Dermis blood vessel endothelial cell (primary cell): ENCODE data around the gene ZNF575. TPM values are rescaled to one million over a fixed set of nuclear protein-coding genes. Genes with fewer than 3 reads are reported as not detected.

Source experiments
- DNase-seq: peaks from one replicate; pipeline ENCODE4 v3.0.0; 2010
- total RNA-seq: library from RNA; depleted of rRNA; stranded (reverse); fragments of >200 nt; gene quantifications from 2 replicates; pipeline ENCODE4 v1.2.3, GENCODE V29; 2014

ZNF575 gene, protein sequence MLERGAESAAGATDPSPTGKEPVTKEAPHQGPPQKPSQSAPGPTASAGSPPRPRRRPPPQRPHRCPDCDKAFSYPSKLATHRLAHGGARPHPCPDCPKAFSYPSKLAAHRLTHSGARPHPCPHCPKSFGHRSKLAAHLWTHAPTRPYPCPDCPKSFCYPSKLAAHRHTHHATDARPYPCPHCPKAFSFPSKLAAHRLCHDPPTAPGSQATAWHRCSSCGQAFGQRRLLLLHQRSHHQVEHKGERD
- total RNA-seq = 0.23 TPM in 1 of 2 replicates, not detected in the other

DNA sequence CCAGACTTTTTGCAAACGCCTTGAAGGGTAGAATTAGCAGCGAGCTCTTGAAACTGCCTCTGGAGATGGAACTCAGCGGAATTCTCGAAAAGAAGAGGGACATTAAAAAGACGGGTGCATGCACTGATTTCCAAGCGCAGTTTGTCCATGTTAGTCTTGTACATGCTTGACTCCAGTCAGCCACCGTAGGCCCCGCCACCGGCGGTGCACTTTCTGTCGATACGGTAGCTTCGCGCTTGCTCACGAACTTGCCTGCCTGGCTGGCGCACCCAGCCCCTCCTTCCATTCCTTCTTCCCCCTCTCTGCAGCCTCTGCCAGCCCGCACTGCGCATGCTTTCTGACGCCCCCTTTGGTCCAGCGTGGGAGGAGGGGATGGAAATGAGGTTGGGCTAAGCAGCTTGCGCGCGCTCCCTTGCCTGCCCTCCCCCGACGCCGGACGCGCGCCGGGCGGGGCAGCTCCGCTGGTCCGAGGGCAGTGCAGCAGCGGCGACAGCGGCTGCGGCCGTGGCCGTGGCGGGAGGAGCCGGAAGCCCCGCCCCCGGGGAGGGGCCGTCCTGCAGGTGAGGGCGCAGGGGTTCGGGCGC is at the start of gene ZNF575:
ZNF575 (plus strand) TSS at position 227 of the 584 bp plus-strand sequence. CDS start 1,235 bp downstream, outside the sequence.
- DNase-seq = peak; percentile 92

DNA sequence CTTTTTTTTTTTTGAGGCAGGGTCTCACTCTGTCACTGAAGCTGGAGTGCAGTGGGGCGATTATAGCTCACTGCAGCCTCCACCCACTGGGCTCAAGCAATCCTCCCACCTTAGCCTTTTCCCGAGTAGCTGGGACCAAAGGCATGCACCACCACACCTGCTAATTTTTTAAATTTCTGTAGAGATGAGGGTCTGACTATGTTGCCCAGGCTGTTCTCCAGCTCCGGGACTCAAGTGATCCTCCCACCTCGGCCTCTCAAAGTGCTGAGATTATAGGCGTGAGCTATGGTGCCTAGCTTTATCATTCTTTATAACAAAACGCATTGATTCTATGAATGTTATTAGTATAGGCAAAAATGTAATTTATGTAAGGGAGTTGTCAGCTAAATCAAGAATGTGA is 49.7 kb upstream of the ZNF575 start:
- DNase-seq = no peak

DNA sequence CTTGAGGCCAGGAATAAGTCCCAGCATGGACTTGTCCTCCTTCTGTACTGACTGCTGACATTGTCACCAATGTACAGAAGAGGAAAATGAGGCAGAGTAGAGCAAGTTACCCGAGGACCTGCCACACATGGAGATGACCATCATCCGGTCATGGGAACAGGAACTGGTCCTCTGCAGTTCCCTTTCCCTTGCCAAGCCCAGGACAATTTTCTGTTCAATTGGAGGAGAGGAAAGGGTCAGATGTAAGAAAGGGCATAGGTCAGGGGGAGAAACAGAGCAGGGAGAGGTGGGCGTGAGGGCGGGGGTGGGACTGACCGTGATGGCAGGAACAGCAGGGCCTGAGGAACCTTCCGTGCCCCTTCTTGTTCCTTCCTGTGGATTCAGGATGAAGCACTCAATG is 47.0 kb upstream of the ZNF575 start:
- no peak for DNase-seq

DNA sequence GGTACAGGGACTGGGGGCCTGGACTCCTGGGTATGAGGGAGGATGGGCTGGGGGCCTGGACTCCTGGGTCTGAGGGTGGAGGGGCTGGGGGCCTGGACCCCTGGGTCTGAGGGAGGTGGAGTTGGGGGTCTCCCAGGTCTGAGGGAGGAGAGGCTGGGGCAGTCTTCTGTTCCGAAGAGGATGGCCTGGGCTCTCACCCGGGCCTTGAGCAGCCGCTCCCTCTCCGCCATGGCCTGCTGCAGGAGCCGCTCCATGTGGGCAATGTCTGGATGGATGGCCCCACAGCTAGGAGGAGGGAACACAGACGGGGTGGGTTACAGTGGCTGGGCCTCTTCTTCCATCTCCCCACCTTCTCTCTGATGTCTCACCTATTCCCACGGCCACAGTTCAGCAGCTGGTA is 46.6 kb upstream of the ZNF575 start:
- no peak for DNase-seq

DNA sequence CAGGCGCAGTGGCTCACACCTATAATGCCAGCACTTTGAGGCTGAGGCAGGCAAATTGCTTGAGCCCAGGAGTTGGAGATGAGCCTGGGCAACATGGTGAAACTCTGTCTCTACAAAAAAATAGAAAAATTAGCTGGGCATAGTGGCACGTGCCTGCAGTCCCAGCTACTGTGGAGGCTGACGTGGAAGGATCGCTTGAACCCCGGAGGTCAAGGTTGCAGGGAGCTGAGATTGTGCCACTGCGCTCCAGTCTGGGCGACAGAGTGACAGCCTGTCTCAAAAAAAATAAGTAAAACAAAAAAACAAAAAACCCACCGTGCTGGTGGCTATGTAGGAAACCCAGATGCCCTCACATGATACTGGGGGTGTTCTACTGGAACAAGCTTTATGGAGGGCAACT is 44.8 kb upstream of the ZNF575 start:
- DNase-seq = no peak

DNA sequence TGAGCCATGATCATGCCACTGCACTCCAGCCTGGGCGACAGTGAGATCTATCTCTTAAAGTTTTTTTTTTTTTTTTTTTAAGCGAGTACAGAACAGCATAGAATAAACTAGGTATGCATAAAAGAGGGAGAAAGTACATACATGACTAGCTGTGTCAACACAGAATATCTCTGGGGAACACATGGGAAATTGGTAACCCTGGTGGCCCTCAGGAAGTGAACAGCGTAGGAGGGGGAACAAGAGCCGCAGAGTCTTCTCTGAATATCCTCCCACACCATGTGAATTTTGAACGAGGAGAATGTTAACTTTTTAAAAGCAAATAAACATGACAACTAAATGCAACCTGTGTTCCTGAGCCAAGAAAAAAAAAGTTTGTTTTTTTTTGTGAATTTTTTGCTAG is 43.7 kb upstream of the ZNF575 start:
- no peak for DNase-seq

DNA sequence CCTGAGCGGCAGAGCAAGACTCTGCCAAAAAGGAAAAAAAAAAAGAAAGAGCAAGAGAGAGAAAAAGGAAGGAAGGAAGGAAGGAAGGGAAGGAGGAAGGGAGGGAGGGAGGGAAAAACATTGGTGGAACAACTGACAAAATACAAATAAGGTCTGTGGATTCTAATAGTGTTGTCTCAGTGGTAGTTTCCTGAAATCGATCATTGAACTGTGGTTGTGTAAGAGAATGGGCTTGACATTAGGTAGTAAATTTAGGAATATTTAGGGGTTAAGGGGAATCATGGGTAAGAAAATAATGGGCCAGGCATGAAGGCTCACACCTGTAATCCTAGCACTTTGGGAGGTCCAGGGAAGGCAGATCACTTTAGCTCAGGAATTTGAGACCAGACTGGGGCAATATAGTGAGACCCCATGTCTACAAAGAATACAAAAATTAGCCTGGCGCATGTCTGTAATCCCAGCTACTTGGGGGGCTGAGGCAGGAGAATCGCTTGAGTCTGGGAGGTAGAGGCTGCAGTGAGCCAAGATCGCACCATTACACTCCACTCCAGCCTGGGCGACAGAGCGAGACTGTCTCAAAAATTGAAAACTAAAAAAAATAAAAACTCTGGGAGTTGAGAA is 42.9 kb upstream of the ZNF575 start:
- no peak for DNase-seq

DNA sequence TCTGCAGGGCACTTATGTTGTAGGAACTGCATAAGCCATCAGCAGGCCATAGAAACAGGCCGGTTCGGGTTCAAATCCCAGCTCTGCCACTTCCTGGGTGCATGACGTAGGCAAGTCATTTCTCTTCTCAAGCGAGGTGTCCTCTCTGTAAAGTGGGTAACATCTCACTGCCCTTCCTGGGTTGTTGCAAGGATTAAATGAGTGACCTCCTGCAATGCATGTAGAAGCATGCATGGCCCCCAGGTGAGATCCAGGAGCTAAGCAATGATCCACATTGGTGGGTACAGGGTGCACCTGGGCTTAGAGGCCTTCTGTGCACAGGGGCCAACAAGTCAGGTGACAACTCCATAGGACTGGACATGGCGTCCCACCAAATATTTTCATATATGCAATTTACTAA is 42.2 kb upstream of the ZNF575 start:
- no peak for DNase-seq

DNA sequence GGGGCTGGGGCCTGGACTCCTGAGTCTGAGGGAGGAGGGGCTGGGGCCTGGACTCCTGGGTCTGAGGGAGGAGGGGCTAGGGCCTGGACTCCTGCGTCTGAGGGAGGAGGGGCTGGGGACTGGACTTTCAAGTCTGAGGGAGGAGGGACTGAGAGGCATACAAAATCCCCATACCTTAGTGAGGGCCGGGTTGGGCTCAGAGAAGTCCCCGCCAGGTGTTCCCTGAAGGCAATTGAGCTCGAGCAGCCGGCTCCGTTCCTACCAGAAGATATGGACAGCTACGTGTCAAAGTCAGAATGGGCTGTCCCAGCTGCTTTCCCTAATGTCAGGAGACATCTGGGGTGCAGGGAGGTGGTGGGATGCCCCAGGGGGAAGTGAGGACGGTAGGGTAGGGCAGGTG is 37.9 kb upstream of the ZNF575 start:
- DNase-seq = no peak

DNA sequence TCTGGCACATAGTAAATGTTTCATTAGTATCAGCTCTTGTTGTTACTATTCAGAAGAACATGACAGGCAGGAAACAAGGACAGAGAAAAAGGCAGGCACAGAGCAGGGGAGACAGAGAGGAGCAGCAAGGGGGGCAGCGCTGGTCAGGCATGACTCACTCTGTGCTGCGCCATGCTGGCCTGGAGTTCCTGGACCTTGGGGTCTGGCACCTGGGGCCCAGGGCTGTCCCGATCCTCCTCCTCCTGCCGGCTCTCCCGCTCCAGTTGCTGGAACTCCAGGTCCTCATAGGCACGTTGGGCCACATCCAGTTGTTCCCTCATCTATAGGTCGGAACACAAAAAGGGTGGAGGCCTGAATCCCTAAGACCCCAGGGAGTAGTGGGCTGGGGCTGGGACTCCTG is 36.0 kb upstream of the ZNF575 start:
- no peak for DNase-seq

DNA sequence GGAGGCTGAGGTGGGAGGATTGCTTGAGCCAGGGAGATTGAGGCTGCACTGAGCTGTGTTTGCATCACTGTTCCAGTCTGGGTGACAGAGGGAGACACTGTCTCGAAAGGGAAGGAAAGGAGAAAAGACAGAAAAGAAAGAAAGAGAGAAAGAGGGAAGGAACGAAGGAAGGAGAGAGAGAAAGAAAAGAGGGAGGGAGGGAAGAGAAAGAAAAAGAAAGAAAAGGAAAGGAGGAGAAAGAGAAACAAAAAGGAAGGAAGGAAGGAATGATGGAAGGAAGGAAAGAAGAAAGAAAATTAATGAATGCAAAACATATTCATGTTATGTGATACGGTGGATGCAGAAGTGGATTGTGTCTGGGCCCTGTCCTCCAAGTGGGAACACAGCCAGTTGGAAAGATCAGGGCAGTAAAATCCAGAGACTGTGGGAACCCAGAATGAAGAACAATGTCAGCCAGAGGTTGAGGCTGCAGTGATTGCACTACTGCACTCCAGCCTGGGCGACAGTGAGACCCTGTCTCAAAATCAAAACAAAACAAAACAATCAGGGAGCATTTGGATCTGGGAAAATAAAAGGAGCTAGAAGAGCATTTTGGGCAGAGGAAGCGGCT is 34.6 kb upstream of the ZNF575 start:
- DNase-seq = no peak

DNA sequence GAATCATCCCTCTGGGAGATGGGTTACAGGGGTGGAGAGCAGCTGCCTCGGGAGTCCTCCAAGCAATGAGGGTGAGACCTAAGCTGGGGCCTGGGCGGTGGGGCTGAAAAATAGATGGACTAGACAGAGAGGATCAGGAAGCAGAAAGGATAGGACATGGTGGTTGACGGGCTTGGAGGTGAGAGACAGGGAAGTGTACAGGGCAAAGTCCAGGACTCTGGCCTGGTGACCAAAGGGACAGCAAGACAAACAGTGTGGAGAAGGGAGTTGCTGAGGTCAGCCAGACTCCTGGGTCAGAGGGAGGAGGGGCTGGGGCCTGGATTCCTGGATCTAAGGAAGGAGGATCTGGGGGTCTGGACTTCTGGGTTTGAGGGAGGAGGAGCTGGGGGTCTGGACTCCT is 33.9 kb upstream of the ZNF575 start:
- no peak for DNase-seq

DNA sequence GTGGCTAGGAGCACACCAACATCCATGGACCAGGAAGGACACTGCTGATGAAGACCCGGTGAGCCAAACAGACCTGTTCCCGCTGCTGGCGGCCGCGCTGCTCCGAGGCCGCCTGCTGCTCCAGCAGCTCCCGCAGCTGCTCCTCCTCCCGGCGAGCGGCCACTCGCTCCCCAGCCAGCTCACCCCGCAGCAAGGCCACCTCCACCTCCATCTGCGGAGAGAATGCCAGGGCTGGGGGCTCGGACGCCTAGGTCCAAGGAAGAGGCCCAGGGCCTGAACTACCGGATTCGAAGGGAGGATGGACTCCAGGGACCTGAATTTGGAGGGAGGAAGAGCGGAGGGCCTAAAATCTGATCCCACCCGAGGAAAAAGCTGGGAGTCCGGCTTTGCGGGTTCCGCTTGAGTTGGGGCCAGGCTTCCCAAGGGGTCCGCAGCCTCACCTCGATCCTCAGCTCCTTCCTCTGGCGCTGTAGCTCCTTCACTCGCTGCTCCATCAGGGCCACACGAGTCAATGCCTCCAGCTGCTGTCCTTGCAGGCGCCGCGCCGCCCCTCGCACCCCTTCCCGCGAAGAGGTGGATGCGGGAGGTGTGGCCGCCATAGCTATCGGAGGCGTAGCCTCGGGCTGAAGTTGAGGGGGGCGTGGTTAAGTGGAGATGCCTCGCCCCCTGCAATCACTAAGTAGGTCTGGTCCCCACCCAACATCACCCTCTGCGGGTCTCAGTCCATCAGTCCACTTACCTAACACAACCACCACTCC is 31.1 kb upstream of the ZNF575 start:
- no peak for DNase-seq

DNA sequence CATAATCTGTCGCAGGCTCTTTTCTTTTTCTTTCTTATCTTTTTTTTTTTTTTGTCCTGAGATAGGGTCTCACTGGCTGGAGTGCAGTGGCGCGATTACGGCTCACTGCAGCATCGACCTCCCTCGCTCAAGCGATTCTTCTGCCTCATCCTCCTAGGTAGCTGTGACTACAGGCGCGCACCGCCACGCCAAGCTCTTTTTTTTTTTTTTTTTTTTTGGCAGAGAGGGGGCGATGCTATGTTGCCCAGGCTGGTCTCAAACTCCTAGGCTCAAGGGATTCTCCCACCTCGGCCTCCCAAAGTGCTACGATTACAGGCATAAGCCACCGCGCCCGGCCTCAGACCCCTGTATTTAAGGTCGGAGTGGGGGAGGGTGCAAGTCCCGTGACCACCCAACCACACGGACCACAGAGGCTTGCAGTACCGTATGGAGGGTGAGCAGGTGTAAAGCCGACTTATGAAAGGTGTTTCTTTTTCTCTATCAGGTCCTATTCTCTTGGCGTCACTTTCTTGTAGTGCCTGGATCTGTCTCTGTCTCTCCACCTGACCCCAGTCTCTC is 30.5 kb upstream of the ZNF575 start:
- no peak for DNase-seq

DNA sequence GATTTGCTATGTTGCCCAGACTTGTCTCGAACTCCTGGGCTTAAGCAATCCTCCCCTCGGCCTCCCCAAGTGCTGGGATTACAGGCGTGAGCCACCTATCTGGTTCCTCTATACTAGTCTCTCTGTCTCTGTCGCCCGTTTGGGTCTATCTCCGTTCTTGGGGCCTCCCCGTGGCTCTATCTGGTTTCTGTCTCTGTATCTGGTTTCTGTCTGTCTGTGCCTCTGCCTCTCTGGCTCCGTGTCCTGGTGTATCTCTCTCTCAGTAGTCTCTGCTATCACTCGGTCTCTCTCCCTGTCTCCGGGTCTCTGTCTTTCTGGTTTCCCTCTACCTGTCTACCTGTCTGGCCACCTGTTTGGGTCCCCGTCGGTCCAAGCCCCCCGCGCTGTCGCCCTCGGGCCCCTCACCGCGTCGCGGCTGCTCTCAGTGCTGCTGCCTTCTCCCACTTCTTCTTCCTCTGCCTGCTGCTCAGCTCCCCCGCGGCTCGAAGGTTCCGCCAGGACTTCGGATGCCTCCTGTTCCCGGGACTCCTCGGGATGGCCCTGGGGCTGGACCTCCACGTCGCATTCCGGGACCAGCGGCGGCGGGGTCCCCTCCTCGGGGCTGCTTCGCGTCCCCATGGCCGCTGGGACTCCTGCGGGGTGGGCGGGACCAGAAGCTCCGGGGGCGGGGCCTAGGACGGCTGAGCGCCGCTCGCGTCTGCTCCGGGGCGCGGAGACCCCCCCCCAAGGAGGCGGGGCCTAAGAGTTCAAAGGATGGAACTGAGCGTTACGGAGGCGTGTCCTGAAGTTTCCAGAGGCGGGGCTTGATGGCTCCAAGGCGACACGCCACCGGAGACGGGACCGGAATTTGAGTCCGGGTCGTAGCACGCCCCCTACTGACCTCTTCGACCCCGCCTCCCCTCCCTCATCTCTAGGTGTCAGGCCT is 29.2 kb upstream of the ZNF575 start:
- DNase-seq = peak; percentile 94

DNA sequence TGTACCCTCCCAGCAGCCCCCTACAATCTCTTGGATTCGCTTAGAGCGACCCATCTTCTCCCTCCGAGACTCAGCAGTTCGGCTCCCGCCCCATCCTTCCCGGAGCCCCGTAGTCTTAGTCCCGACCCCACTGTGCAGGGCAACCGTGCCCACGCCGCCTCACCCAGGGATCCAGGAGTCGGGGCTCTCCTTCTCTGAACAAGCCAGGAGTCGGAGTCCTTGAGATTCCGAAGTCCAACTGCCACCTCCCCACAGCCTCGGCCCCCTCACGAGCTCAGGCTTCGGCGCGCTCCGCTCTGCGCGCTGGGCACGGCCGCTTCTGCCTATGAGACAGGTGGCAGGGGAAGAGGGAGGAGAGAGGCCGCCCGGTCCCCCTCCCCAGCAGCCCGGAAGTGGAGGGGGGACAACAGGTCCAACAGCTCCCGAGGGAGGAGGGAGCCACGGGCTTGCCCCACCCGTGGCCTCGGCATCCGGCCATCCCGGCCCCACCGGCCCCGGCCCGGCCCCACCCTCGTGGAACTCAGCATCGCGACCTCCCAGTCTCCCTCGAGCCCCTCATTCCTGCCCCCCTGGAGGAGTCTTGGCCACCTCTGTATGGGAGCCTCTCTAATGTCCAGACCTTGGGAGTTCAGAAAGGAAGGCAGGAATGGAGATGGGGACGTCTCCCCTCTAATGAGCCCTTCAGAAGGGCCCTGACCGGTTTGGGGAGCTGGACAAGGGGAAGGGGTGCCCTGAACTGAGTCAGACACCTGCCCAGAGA is 28.4 kb upstream of the ZNF575 start, which contains the start of gene PHLDB3:
PHLDB3 (minus strand) TSS at position 321 of the 760 bp plus-strand sequence. CDS start 628 bp downstream, outside the sequence.
- DNase-seq = peak; percentile 39

DNA sequence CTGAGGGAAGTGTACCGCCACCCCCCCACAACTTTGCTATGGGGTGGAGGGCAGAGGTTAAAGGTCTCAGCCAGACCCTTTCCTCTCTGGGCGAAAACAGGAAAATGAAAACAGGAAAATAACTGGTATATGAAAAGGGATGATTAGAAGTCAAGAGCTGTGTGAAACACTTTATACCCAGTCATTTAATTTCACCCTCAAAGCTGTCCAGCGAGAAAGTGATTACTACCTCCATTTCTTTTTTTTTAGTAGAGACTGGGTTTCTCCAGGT is 27.9 kb upstream of the ZNF575 start:
- no peak for DNase-seq

DNA sequence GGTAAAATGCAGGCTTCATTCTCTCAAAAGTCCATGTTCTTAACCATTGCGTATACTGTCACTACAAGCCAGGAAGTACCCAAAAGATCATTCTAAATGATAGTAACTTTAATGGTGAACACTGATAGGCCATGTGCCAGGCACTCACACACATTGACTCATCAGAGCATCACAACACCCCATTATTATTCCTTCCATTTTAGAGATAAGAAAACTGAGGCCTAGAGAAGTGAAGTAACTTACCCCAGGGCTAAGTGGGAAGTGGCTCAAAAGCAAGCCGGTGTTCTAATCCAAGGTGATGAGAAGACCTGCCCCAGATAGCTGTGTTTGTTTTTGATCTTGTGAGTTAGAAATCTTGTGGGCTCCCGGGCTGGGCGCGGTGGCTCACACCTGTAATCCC is 27.0 kb upstream of the ZNF575 start:
- no peak for DNase-seq

DNA sequence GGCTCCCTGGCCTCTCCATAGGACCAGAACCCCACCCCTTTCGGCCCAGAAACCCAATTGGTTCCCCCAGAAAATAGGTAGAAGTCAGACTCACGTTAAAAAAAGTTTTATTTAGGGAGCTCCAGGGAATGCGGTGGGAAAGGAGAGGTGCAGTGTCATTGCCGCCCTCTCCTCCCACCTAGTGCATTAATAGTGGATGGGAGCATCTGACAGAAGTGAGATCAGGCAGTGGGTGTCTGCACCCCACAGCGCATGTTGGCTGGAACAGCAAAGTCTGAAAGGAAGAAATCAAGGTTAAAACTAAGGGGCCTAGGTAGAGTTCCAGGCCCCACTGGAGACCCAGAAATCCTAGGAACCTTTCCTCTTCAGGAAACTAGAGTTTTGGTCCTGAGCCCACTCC is 26.4 kb upstream of the ZNF575 start:
- no peak for DNase-seq

DNA sequence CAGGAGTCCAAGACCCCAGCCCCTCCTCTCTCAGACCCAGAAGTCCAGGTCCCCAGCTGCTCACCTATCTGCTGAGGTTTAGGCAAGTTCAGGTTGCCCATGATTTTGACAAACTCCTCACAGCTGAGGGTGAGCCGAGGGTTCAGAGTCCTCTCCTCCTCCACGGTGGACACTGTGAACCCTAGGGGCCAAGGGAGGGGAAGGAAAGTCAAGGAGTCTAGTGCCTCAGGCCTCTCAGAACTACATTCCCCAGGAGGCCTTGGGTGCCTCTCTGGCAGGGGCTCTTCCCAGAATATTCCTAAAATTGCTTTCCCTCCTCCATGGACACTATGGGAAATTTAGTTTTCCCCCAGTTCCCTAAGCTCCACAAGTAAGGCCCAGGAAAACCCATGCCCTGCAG is 25.1 kb upstream of the ZNF575 start:
- no peak for DNase-seq

DNA sequence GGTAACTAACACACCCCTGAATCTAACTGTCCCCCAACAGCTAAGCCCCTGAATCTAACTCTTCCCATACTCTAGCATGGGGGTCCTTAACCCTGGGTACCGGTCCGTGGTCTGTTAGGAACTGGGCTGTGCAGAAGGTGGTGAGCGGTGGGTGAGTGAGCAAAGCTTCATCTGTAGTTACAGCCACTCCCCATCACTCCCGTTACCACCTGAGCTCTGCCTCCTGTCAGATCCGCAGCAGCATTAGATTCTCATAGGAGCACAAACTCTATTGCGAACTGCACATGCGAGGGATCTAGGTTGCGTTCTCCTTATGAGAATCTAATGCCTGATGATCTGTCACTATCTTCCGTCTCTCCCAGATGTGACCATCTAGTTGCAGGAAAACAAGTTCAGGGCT is 22.3 kb upstream of the ZNF575 start:
- DNase-seq = no peak
